Suppressor macrophage treated with lipopolysaccharide for 1 hour (primary cell): ENCODE measurements around the gene MAGEB1.

ENCODE experiments used
- DNase-seq, 3 donors: peaks; one replicate each; pipeline ENCODE4 v3.0.0-alpha.2; 2020 to 2022

Gene MAGEB1

GRCh38 chrX:30246769-30247489, at the start of gene MAGEB1:
Gene MAGEB1, plus strand, starts transcription at chrX:30247146. Its CDS starts 3,348 bp downstream, at chrX:30250494.
- DNase-seq: no peak

DNA sequence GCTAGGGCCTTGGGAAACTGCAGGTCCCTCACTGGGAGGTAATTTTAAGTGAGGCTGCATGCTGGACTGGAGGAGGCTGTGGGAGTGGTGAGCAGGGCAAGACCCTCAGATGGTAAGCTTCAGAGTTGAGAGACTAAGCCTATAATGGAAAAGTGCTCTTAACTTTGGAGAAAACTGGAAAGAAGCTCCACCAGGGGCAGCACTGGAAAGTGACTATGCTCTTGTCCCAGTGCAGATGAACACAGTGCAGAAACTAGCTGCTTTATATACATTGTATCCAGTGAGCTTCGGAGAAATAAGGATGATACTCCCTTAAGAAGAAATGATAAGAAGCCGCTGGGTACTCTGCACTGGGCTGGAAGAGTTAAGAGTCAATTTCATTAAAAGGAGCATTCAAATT, 34.8 kb upstream of the MAGEB1 start:
- no peak for DNase-seq

DNA sequence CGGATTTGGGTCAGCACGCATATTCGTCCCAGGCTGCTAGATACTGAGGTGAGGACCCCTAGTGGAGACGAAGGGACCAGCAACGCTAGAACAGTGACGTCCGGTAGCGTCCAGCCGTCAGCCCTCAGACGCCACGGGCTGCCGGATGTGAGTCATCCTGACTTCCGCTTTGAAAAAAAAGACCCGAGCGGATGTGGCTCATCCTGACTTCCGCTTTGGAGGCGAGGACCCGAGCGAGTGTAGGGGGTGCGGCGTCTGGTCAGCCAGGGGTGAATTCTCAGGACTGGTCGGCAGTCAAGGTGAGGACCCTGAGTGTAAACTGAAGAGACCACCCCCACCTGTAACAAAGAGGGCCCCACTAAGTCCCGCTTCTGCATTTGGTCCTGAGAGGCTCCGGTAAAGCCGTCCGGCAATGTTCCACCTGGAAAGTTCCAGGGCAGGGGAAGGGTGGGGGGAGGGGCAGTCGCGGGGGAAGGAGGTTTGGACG, 31.5 kb upstream of the MAGEB1 start, which contains the start of gene MAGEB2:
Gene MAGEB2, plus strand, starts transcription at position 207 of the 487 bp plus-strand sequence. CDS start 3,018 bp downstream, outside the sequence.
- DNase-seq: no peak

GRCh38 chrX:30217465-30217864, 29.5 kb upstream of the MAGEB1 start:
- no peak for DNase-seq

DNA sequence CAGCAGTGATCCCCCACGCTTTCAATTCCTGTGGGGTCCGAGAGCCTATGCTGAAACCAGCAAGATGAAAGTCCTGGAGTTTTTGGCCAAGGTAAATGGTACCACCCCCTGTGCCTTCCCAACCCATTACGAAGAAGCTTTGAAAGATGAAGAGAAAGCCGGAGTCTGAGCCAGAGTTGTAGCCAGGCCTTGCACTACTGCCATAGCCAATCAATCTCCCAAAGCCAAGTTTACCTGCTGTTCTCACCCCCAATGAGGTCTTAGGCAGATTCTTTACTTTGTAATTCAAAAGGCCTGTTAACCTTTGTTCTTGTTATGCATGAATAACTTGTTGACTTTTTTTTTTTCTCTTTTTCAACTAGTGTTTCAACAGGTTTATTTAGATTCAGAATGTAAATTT, 27.6 kb upstream of the MAGEB1 start:
- DNase-seq: no peak

DNA sequence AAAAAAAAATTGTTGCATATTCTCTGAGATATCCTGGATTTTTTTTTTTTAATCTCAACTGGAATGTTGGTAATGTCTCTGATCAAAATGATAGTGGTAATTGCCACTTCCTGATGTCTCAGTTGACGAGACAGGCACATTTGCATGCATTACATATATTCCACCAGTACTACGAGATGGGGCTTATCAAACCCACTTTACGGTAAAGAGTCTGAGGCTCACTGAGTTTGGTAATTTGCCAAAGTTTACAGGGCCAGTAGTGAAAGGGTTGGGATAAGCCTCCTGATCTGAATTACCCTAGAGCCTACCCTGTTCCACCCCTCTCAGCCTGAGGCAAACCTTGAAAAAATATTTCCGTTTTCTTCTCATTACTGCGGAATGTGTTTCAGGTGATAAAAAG, 26.3 kb upstream of the MAGEB1 start:
- no peak for DNase-seq

DNA sequence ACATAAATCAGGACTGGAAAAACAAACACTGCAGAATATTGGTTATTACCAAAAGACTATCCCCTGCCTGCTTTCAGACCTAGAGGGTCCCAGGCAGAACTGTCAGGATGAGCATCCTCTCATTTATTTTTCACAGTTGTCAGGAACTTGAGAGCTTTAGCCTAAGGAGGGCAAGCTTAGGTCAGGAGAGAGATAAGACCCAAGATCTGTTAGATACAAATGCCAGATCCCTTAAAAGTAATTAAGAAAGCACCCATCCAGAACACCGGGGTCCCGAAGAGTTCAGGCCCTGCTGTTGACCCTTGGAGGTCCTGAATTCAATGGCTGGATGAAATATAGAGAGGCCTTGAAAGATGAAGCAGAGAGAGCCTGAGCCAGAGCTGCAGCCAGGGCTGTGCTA, 22.4 kb upstream of the MAGEB1 start:
- no peak for DNase-seq

DNA sequence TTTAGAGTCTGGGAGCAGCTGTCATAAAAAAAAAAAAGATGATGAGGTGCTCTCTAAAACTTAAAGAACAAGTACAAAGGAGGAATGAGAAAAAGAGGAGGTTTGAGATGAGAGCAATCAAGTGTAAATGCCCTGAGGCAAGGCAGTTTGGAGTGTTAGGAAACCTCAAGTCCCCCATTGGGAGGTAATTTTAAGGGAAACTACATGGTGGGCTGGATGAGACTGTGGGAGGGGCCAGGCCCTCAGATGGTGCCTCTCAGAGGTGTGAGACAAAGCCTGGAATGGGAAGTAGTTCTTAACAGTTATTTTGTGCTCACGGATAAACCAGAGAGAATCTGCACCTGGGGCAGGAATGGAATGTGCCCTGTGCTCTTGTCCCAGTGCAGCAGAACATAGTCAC, 18.4 kb upstream of the MAGEB1 start:
- DNase-seq: no peak

GRCh38 chrX:30230395-30230794, 16.6 kb upstream of the MAGEB1 start, which contains the start of gene MAGEB3:
Gene MAGEB3, plus strand, starts transcription at chrX:30230657. Its CDS starts 5,268 bp downstream, at chrX:30235925.
- no peak for DNase-seq

DNA sequence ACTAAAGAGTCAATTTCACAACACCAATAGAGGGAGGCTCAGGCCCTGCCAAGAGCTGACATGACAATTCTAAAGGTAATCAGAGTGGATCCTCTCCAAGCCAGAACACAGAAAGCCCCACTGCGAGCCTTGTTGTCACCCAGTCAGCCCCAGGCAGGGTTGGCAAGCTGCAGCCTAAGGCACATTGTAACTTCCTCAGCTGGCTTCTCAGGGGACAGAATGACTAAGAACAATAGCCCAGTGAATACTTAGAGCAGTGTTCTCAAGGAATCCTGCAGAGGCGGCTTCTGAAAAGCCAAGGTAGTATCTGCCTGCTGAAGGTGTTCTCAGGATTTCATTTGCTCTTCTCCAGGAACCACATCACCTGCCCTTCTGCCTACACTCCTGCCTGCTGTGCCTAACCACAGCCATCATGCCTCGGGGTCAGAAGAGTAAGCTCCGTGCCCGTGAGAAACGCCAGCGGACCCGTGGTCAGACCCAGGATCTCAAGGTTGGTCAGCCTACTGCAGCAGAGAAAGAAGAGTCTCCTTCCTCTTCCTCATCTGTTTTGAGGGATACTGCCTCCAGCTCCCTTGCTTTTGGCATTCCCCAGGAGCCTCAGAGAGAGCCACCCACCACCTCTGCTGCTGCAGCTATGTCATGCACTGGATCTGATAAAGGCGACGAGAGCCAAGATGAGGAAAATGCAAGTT, 5.1 kb upstream of the MAGEB1 start, which contains the start of gene MAGEB4:
Gene MAGEB4, plus strand, starts transcription at position 277 of the 692 bp plus-strand sequence. Its CDS starts 136 bp downstream, at position 413.
- no peak for DNase-seq

DNA sequence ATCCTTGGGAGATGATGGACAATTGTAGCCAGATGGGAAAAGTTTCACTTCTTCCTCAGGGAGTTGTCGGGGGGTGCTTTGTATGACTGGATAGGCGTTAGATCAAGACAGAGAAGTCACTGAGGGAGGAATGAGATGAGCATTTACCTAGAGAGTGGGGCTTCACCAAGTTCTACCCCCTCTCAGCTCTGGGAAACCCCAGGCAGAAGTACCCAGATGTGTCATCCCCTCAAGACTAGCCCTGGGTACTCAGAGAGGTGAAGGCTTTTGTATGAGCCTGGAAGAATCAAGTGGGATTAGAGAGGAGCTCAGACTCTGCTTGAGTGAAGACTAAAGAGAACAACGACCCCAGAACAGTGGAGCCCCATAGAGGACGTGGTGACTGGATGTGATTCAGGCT, 1.9 kb downstream of the MAGEB1 start:
- DNase-seq: peak; percentile 6 to 18 (median 8)

GRCh38 chrX:30253257-30253656, 6.3 kb downstream of the MAGEB1 start:
- peak in 1 of 3 donors; percentile 1 for DNase-seq

- DNase-seq: no peak
Measured at GRCh38 chrX:30259927-30260326, 13.0 kb downstream of the MAGEB1 start.

- no peak for DNase-seq
Measured at GRCh38 chrX:30261012-30261411, 14.1 kb downstream of the MAGEB1 start.

DNA sequence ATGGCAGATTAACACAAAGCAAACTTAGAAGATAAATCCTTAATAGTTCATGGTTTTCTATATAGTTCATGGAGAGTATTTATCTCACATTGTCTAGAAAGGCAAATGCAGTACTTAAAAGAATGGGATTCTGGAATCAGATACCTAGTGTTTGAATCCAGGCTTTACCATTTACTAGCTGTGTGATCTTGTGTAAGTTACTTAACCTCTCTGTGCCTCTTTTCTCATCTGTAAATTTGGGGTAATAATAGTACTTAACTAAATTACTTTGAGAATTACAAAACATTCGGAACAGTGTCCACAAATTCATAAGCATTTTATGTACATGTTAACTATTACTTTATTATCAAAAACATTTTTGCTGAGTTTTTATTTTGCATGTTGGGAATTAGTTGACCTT, 15.8 kb downstream of the MAGEB1 start:
- no peak for DNase-seq

- no peak for DNase-seq
Measured at GRCh38 chrX:30270639-30271038, 23.7 kb downstream of the MAGEB1 start.

GRCh38 chrX:30275498-30275897, 28.6 kb downstream of the MAGEB1 start:
- peak; percentile 2 to 40 (median 34) for DNase-seq

- DNase-seq: peak; percentile 28 to 41 (median 40)
Measured at GRCh38 chrX:30278365-30278764, 31.4 kb downstream of the MAGEB1 start.

GRCh38 chrX:30280428-30280827, 33.5 kb downstream of the MAGEB1 start:
- DNase-seq: peak in 1 of 3 donors; percentile 2

- no peak for DNase-seq
Measured at GRCh38 chrX:30282527-30282926, 35.6 kb downstream of the MAGEB1 start.

- DNase-seq: peak; percentile 51 to 83 (median 79)
Measured at GRCh38 chrX:30283456-30284200, 36.7 kb downstream of the MAGEB1 start.

DNA sequence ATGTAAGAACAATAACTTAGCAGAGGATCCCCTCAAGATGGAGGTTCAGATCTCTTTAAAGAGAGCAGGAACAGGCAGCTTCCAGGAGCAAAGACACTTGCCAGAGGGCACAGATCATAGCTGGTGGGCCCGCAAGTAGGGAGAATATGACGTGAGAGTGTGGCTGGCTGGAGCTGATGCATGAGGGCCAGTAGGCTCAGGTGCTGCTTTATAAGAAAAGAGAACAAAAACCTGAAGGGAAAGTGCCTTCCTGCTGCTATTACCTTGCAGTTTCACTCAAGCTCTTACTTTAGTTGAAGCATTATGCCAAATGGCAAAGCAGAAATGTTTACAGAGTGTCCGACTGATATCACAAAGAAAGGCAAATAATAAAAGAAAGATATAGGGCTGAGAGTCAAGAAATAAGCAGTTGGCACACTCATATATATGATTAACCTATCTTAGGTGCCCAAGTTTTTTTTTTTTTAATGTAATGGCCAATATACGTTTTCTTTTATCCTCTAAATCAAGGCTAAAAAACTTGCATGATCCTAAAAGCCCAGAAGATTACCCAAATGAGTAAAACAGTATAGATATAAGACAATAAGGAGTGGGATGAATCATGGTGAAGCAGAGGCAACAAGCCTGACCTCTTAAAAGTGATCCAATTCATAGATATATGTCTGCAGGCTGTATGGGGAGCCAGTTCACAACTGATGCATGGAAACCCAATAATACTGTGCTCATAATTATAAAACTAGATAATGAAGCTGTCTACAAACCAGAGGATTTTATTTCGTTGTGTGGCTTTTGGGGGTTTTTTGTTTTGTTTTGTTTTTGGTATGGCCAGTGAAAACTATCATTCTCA, 49.7 kb downstream of the MAGEB1 start:
- DNase-seq: no peak
